ENCODE data around the gene PTP4A1. TPM values are rescaled to one million over a fixed set of nuclear protein-coding genes. Genes with fewer than 3 reads are reported as not detected.

The PTP4A1 gene
- total RNA-seq, 1 experiment from 2014 or later, result 123 TPM

- TF ChIP-seq MAX (IDR thresholded peaks at IDR 0.05) (peak; percentile 84), EGR1 (IDR thresholded peaks at IDR 0.05; ENCODE audit: low read depth) (peak; percentile 56), RAD21 (IDR thresholded peaks at IDR 0.05; ENCODE audit: low read depth) (peak; percentile 32), EZH2 (IDR thresholded peaks at IDR 0.05) (no peak)
These were observed 44.4 kb upstream of the PTP4A1 start (continued) for GRCh38 chr6:63527658-63528514.

- Histone ChIP-seq H3K9ac (ENCODE audit: low read length) (peak overlapping the region; percentile 11; the same call in 1 of the 2 replicates), H3K9me3 (ENCODE audit: control insufficient read depth in 1 of 2, insufficient read depth in 1 of 2, low read depth in 1 of 2, low read length in 2 of 2) (no peaks in the 10 kb centered on the region), H3K4me1 (ENCODE audit: control insufficient read depth in 1 of 2, insufficient read depth in 2 of 2, low read length in 2 of 2) (peaks cover 29 to 37% of the 10 kb centered on the region in 2 experiments), H3K4me2 (ENCODE audit: low read length) (peak overlapping the region; percentile 41), H3K9me2 (ENCODE audit: insufficient read depth) (no peaks in the 10 kb centered on the region), H3K4me3 (replicated peaks in 1 of 2; ENCODE audit: low read depth in 1 of 2, low read length in 2 of 2) (no peak overlapping the region), H2AFZ (ENCODE audit: low read depth, low read length, poor library complexity, severe bottlenecking) (peak overlapping the region; percentile 68), H4K20me1 (ENCODE audit: insufficient read depth) (no peaks in the 10 kb centered on the region), H3K27ac (ENCODE audit: low read depth, low read length) (no peak overlapping the region), H3K36me3 (ENCODE audit: control insufficient read depth in 1 of 2, insufficient read depth in 2 of 2, low read length in 2 of 2) (no peaks in the 10 kb centered on the region), H3K79me2 (ENCODE audit: insufficient read depth, low read length) (no peaks in the 10 kb centered on the region), H3K27me3 (ENCODE audit: insufficient read depth, low read length) (no peaks in the 10 kb centered on the region)
- ChIA-PET POLR2A (no interaction called here), CTCF (no interaction called here), RAD21 (ENCODE audit: low non-redundant PET in 1 of 2, low total read pairs in 2 of 2, uncharacterized antibody in 2 of 2, unreplicated experiment in 2 of 2) (no interaction called here)
- TF ChIP-seq ZNF274 (IDR thresholded peaks at IDR 0.05; ENCODE audit: low read depth, low read length) (no peak), ATF3 (IDR thresholded peaks at IDR 0.05) (no peak), CBX3 (IDR thresholded peaks at IDR 0.05; ENCODE audit: low read depth) (no peak), EZH2 (IDR thresholded peaks at IDR 0.05) (no peak), EZH2phosphoT487 (IDR thresholded peaks at IDR 0.05; ENCODE audit: borderline replicate concordance) (no peak)
- intact Hi-C loops (cut with micrococcal nuclease), result no loop called here
- ATAC-seq (no peak), DNase-seq (ENCODE audit: low read depth, low spot score) (no peak)
- BruUV-seq (replicated peaks), result no TSS peak
These were observed 42.8 kb upstream of the PTP4A1 start for GRCh38 chr6:63529498-63529897.
